H1 (cell line): ENCODE measurements around the gene KRT85. TPM values are rescaled to one million over a fixed set of nuclear protein-coding genes. Genes with fewer than 3 reads are reported as not detected.

ENCODE experiments used
- CTCF ChIA-PET: fragments of 300-600 bp; sonication (Branson Sonifier 250); formaldehyde crosslinking; loops from one replicate; lab custom pipeline; 2021; ENCODE audit not compliant: partially characterized antibody; lab: Charles Lee
- POLR2A ChIA-PET: fragments of 300-600 bp; sonication (Branson Sonifier 250); formaldehyde crosslinking; loops from one replicate; lab custom pipeline; 2021; ENCODE audit warnings: inconsistent platforms; ENCODE audit not compliant: partially characterized antibody; lab: Charles Lee
- DNase-seq, 2 experiments: peaks; one replicate each; pipeline versions ENCODE4 v3.0.0 to v3.0.0-alpha.2; 2010 to 2022; ENCODE audit warnings: low spot score in 2 of 2, low read depth in 1 of 2, mixed read lengths in 1 of 2
- FAIRE-seq: peaks from 2 replicates; lab custom pipeline; 2011; peaks lifted over from hg19 to GRCh38; lab: Jason Lieb, UNC
- H2AFZ ChIP-seq: 2 replicates; pipeline ENCODE4 v1.8.1; 2012; ENCODE audit warnings: low read length, inconsistent platforms
- H2AK5ac ChIP-seq: 2 replicates; pipeline ENCODE4 v1.6.1; 2013; ENCODE audit warnings: low read depth, low read length
- H2BK120ac ChIP-seq: replicated peaks from 2 replicates; pipeline ENCODE3; 2013; ENCODE audit warnings: low read depth, low read length, inconsistent platforms
- H2BK12ac ChIP-seq: 2 replicates; pipeline ENCODE4 v1.6.1; 2013; ENCODE audit warnings: low read depth, low read length
- H2BK15ac ChIP-seq: 2 replicates; pipeline ENCODE4 v1.6.1; 2013; ENCODE audit warnings: low read length
- H2BK20ac ChIP-seq: 2 replicates; pipeline ENCODE4 v1.6.1; 2013; ENCODE audit warnings: low read length
- H2BK5ac ChIP-seq: 2 replicates; pipeline ENCODE4 v1.6.1; 2013; ENCODE audit warnings: low read depth, low read length
- H3K14ac ChIP-seq: 2 replicates; pipeline ENCODE4 v1.6.1; 2013; ENCODE audit warnings: inconsistent platforms; ENCODE audit not compliant: insufficient read length
- H3K18ac ChIP-seq: 2 replicates; pipeline ENCODE4 v1.6.1; 2013; ENCODE audit warnings: low read length; ENCODE audit errors: extremely low read depth
- H3K23ac ChIP-seq: 2 replicates; pipeline ENCODE4 v1.6.1; 2013; ENCODE audit warnings: inconsistent platforms; ENCODE audit not compliant: insufficient read length
- H3K23me2 ChIP-seq: 2 replicates; pipeline ENCODE4 v1.6.1; 2013; ENCODE audit warnings: low read depth, low read length
- H3K27ac ChIP-seq: 2 replicates; pipeline ENCODE4 v1.6.1; 2011; ENCODE audit warnings: low read depth, low read length, inconsistent platforms
- H3K27me3 ChIP-seq, 4 experiments: replicated peaks in 1 of 4; 1 replicate in 1 of 4; 2 replicates in 3 of 4; pipeline versions ENCODE4 v1.6.1 to v1.8.1; 2011 to 2013; ENCODE audit warnings: low read length in 3 of 4, mild to moderate bottlenecking in 3 of 4, inconsistent platforms in 2 of 4, mixed read lengths in 2 of 4, moderate library complexity in 1 of 4; ENCODE audit not compliant: control insufficient read depth in 3 of 4, insufficient read depth in 3 of 4; ENCODE audit errors: extremely low read depth in 1 of 4
- H3K36me3 ChIP-seq, 4 experiments: 2 replicates each; pipeline versions ENCODE4 v1.6.1 to v1.8.1; 2011 to 2013; ENCODE audit warnings: mild to moderate bottlenecking in 4 of 4, low read length in 3 of 4, moderate library complexity in 2 of 4, control low read depth in 1 of 4, inconsistent platforms in 1 of 4; ENCODE audit not compliant: insufficient read depth in 4 of 4, control insufficient read depth in 2 of 4
- H3K4ac ChIP-seq: replicated peaks from 2 replicates; pipeline ENCODE3; 2013; ENCODE audit warnings: low read length, low read depth, mixed read lengths, inconsistent platforms; ENCODE audit not compliant: insufficient read length
- H3K4me1 ChIP-seq, 4 experiments: replicated peaks in 1 of 4; 1 replicate in 1 of 4; 2 replicates in 3 of 4; pipeline versions ENCODE4 v1.6.1 to v1.8.1; 2011 to 2013; ENCODE audit warnings: low read length in 3 of 4, inconsistent platforms in 2 of 4, mixed read lengths in 1 of 4; ENCODE audit not compliant: insufficient read depth in 4 of 4, control insufficient read depth in 3 of 4
- H3K4me2 ChIP-seq, 2 experiments: 2 replicates each; pipeline versions ENCODE4 v1.6.1 to v1.8.1; 2011 to 2013; ENCODE audit warnings: low read depth in 2 of 2, low read length in 2 of 2, control low read depth in 1 of 2, inconsistent platforms in 1 of 2, mild to moderate bottlenecking in 1 of 2; ENCODE audit not compliant: insufficient read depth in 1 of 2
- H3K4me3 ChIP-seq, 4 experiments: fragments of 200-600, 300-600 bp in 1 of 4; sonication (generic), shearing (Covaris generic), sonication (Bioruptor Twin) in 1 of 4; 2 replicates each; pipeline versions ENCODE4 v1.5.1 to v1.8.1; 2011 to 2016; ENCODE audit warnings: low read length in 4 of 4, low read depth in 3 of 4, control low read depth in 2 of 4, inconsistent platforms in 2 of 4, mild to moderate bottlenecking in 2 of 4, mixed read lengths in 1 of 4, moderate library complexity in 1 of 4; ENCODE audit not compliant: insufficient read depth in 2 of 4; ENCODE audit errors: extremely low read depth in 1 of 4
- H3K56ac ChIP-seq: replicated peaks from 2 replicates; pipeline ENCODE3; 2013; ENCODE audit warnings: low read depth, mild to moderate bottlenecking, mixed read lengths, low read length, inconsistent platforms; ENCODE audit not compliant: insufficient read length
- H3K79me1 ChIP-seq: 2 replicates; pipeline ENCODE4 v1.6.1; 2013; ENCODE audit warnings: low read depth, low read length, control low read depth
- H3K79me2 ChIP-seq, 2 experiments: 2 replicates each; pipeline versions ENCODE4 v1.6.1 to v1.8.1; 2012 to 2013; ENCODE audit warnings: low read length in 2 of 2, mild to moderate bottlenecking in 2 of 2, inconsistent platforms in 1 of 2; ENCODE audit not compliant: insufficient read depth in 2 of 2, control insufficient read depth in 1 of 2
- H3K9ac ChIP-seq, 4 experiments: replicated peaks in 1 of 4; 1 replicate in 1 of 4; 2 replicates in 3 of 4; pipeline versions ENCODE4 v1.6.1 to v1.8.1; 2011 to 2013; ENCODE audit warnings: low read depth in 3 of 4, low read length in 3 of 4, control low read depth in 2 of 4, mild to moderate bottlenecking in 2 of 4, moderate library complexity in 2 of 4, inconsistent platforms in 1 of 4; ENCODE audit errors: extremely low read depth in 1 of 4
- H3K9me3 ChIP-seq, 2 experiments: 2 replicates each; pipeline versions ENCODE4 v1.6.1 to v1.8.1; 2012 to 2013; ENCODE audit warnings: mild to moderate bottlenecking in 2 of 2, moderate library complexity in 2 of 2, control low read depth in 1 of 2, inconsistent platforms in 1 of 2, low read depth in 1 of 2, low read length in 1 of 2, mixed read lengths in 1 of 2; ENCODE audit not compliant: insufficient read depth in 2 of 2
- H4K20me1 ChIP-seq, 2 experiments: replicated peaks in 1 of 2; 2 replicates each; pipeline versions ENCODE3 to v1.8.1; 2011 to 2013; ENCODE audit warnings: inconsistent platforms in 2 of 2, low read length in 2 of 2, mild to moderate bottlenecking in 1 of 2; ENCODE audit not compliant: insufficient read depth in 2 of 2, control insufficient read depth in 1 of 2
- H4K5ac ChIP-seq: 2 replicates; pipeline ENCODE4 v1.6.1; 2013; ENCODE audit warnings: low read length, low read depth, mixed read lengths, inconsistent platforms; ENCODE audit not compliant: insufficient read length
- H4K8ac ChIP-seq: 2 replicates; pipeline ENCODE4 v1.8.0; 2013; ENCODE audit warnings: mild to moderate bottlenecking, moderate library complexity, low read length, inconsistent platforms; ENCODE audit not compliant: insufficient read depth; ENCODE audit errors: extremely low read depth
- H4K91ac ChIP-seq: replicated peaks from 2 replicates; pipeline ENCODE3; 2013; ENCODE audit warnings: low read length, mixed read lengths, inconsistent platforms; ENCODE audit not compliant: insufficient read length
- EZH2 ChIP-seq: fragments of 200-600 bp; sonication (generic); IDR thresholded peaks from 2 replicates; pipeline ENCODE4 v1.7.1; 2012; ENCODE audit warnings: low read depth, mild to moderate bottlenecking, moderate library complexity, low read length, inconsistent platforms; ENCODE audit not compliant: severe bottlenecking
- MAFK ChIP-seq: IDR thresholded peaks from 2 replicates; pipeline ENCODE4 v1.6.1; 2012; ENCODE audit warnings: low read depth, mild to moderate bottlenecking, improper control_type of control experiment, low read length
- RAD21 ChIP-seq, 2 experiments: IDR thresholded peaks in 1 of 2; conservative IDR thresholded peaks in 1 of 2; 2 replicates each; pipeline ENCODE4 v1.6.1; 2011; ENCODE audit warnings: low read depth in 2 of 2, low read length in 2 of 2, improper control_type of control experiment in 1 of 2, inconsistent platforms in 1 of 2, mild to moderate bottlenecking in 1 of 2, moderate library complexity in 1 of 2
- TAF7 ChIP-seq: optimal IDR thresholded peaks from 2 replicates; pipeline ENCODE3; 2011; ENCODE audit warnings: low read depth, mild to moderate bottlenecking, inconsistent platforms, low read length, moderate library complexity, borderline replicate concordance
- TEAD4 ChIP-seq: IDR thresholded peaks from 2 replicates; pipeline ENCODE4 v1.6.1; 2012; ENCODE audit warnings: low read depth, low read length, inconsistent platforms, mixed read lengths
- WGBS, 2 experiments: shearing (Covaris generic) in 1 of 2; methylation state at CpG; one replicate each; pipeline versions ENCODE4 v1.1.6 to v1.1.7; 2013 to 2015; ENCODE audit warnings: low lambda C conversion rate in 2 of 2, mixed read lengths in 2 of 2, inconsistent platforms in 1 of 2, low coverage in 1 of 2, missing lambda C conversion rate in 1 of 2; ENCODE audit not compliant: insufficient replicate concordance in 2 of 2, insufficient coverage in 1 of 2, insufficient read length in 1 of 2; ENCODE audit errors: extremely low coverage in 1 of 2, missing lambda C conversion rate in 1 of 2; 5-methylcytosine and 5-hydroxymethylcytosine counted together
- polyA plus RNA-seq, 7 experiments: library from polyadenylated mRNA; depleted of rRNA in 3 of 7; stranded (reverse) in 5 of 7; unstranded in 2 of 7; fragments of >200 nt in 5 of 7; fragments of 200-250 nt in 2 of 7; gene quantifications; 1 replicate in 5 of 7; 2 replicates in 1 of 7; 4 replicates in 1 of 7; pipeline versions ENCODE4 v1.2.1 to v1.2.3, GENCODE V29; 2011 to 2013; ENCODE audit warnings: missing spikeins in 2 of 7, mixed read lengths in 2 of 7
- total RNA-seq: library from RNA; stranded (reverse); fragmentation: NEBNext Ultra II Directional; extraction: Animal tissue kit (Norgen Biotek cat#: 25700); gene quantifications from 2 replicates; pipeline ENCODE4 v1.2.1, GENCODE V29; 2021
- TF ChIP-seq, protein P1 (sequence below), 3 experiments: IDR thresholded peaks; 1 replicate in 2 of 3; 2 replicates in 1 of 3; pipeline versions ENCODE4 v1.5.1 to v1.6.1; 2011; ENCODE audit warnings: low read length in 3 of 3, mild to moderate bottlenecking in 3 of 3, inconsistent platforms in 2 of 3, low read depth in 1 of 3, moderate library complexity in 1 of 3; ENCODE audit not compliant: insufficient read depth in 1 of 3; ENCODE audit errors: control extremely low read depth in 1 of 3

KRT85 gene
- total and polyA plus RNA-seq, 2 of the 8 experiments (the other 6 are each of a cell fraction or from before 2014, with no cell fraction given): not detected

GRCh38 chr12:52390739-52391617, 23.7 kb upstream of the KRT85 start:
- Histone ChIP-seq H3K14ac (no peak overlapping the region), H2AK5ac (no peak overlapping the region), H2BK5ac (no peak overlapping the region), H3K56ac (no peak overlapping the region), H4K91ac (no peak overlapping the region), H3K4me1 (peaks cover 0 to 7% (median 1%) of the 10 kb centered on the region in 4 experiments; a peak in 2 of 7 replicates), H3K9ac (no peak overlapping the region), H4K5ac (no peak overlapping the region), H2BK15ac (no peak overlapping the region), H4K8ac (peak overlapping the region; percentile 23), H3K23ac (no peak overlapping the region), H3K36me3 (no peaks in the 10 kb centered on the region), H3K27me3 (peaks cover 0 to 4% (median 0%) of the 10 kb centered on the region in 4 experiments; a peak in 1 of 7 replicates), H3K79me2 (no peaks in the 10 kb centered on the region), H2BK12ac (no peak overlapping the region), H3K23me2 (no peaks in the 10 kb centered on the region), H3K4ac (no peak overlapping the region), H2AFZ (no peak overlapping the region), H3K4me3 (no peak overlapping the region), H3K4me2 (no peak overlapping the region), H3K79me1 (no peaks in the 10 kb centered on the region; the same call in 1 of the 2 replicates), H2BK120ac (no peak overlapping the region), H3K27ac (no peak overlapping the region), H3K18ac (peak overlapping the region; percentile 13; the same call in 1 of the 2 replicates), H2BK20ac (no peak overlapping the region), H4K20me1 (no peaks in the 10 kb centered on the region), H3K9me3 (no peaks in the 10 kb centered on the region)
- POLR2A ChIA-PET: no interaction called here
- FAIRE-seq: no peak
- WGBS, 2 experiments: 80% methylated on average over 11 of the region's 11 CpGs; no CpG with 5 or more reads in 1 of the 2 experiments
- CTCF ChIA-PET: interaction anchor here (0.6 to 11.3 kb wide), 63 partner anchors 8 to 494 kb away, joined by 3 to 112 read pairs (median 4); partner anchors contain the start of genes KRT5, KRT71 and KRT73
- DNase-seq: peak in 1 of 2 experiments; percentile 66
- TF ChIP-seq RAD21 (IDR thresholded peaks at IDR 0.05 in 1 of 2, conservative IDR thresholded peaks at IDR 0.05 in 1 of 2; ENCODE audit: low read depth in 2 of 2, low read length in 2 of 2) (peak; percentile 73 to 74), TAF7 (no peak), MAFK (no peak), TEAD4 (peak; percentile 56), EZH2 (no peak)
- TF ChIP-seq, protein P1, sequence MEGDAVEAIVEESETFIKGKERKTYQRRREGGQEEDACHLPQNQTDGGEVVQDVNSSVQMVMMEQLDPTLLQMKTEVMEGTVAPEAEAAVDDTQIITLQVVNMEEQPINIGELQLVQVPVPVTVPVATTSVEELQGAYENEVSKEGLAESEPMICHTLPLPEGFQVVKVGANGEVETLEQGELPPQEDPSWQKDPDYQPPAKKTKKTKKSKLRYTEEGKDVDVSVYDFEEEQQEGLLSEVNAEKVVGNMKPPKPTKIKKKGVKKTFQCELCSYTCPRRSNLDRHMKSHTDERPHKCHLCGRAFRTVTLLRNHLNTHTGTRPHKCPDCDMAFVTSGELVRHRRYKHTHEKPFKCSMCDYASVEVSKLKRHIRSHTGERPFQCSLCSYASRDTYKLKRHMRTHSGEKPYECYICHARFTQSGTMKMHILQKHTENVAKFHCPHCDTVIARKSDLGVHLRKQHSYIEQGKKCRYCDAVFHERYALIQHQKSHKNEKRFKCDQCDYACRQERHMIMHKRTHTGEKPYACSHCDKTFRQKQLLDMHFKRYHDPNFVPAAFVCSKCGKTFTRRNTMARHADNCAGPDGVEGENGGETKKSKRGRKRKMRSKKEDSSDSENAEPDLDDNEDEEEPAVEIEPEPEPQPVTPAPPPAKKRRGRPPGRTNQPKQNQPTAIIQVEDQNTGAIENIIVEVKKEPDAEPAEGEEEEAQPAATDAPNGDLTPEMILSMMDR (IDR thresholded peaks at IDR 0.05; ENCODE audit: control extremely low read depth in 1 of 3, insufficient read depth in 1 of 3, low read depth in 1 of 3, low read length in 3 of 3): peak; percentile 83 to 91 (median 84)
